Amygdala (tissue), 56 donors: ENCODE data around the gene TMEM221.
A peak's percentile ranks its signal among the peaks of the same experiment; 100 is the strongest.

Source experiments
- DNase-seq, 56 donors: peaks; one replicate each; lab custom pipeline; 2025; lab: John Stamatoyannopoulos, UW

TMEM221 gene

GRCh38 chr19:17448131-17448967 lies at the start of gene TMEM221:
TMEM221 (minus strand) TSS chr19:17448668; CDS start chr19:17448462, 206 bp downstream.
- DNase-seq, result peak in 7 of 56 donors; percentile 15 to 44 (median 22)

- DNase-seq, result no peak
These were observed 48.8 kb upstream of the TMEM221 start for GRCh38 chr19:17497149-17497798.

- DNase-seq, result peak in 30 of 56 donors; percentile 8 to 60 (median 30)
These were observed 48.0 kb upstream of the TMEM221 start for GRCh38 chr19:17496337-17496997.

GRCh38 chr19:17495639-17496296 lies 47.3 kb upstream of the TMEM221 start:
- DNase-seq, result no peak

- peak in 1 of 56 donors; percentile 13 for DNase-seq
These were observed 42.8 kb upstream of the TMEM221 start for GRCh38 chr19:17491287-17491686.

GRCh38 chr19:17490411-17490810 lies 41.9 kb upstream of the TMEM221 start:
- DNase-seq, result no peak

GRCh38 chr19:17489392-17490030 lies 41.0 kb upstream of the TMEM221 start:
- DNase-seq, result no peak

GRCh38 chr19:17488593-17489391 lies 40.3 kb upstream of the TMEM221 start:
- no peak for DNase-seq

GRCh38 chr19:17487284-17488121 lies 39.0 kb upstream of the TMEM221 start:
- no peak for DNase-seq

GRCh38 chr19:17486545-17487240 lies 38.2 kb upstream of the TMEM221 start:
- no peak for DNase-seq

GRCh38 chr19:17484520-17485185 lies 36.2 kb upstream of the TMEM221 start:
- no peak for DNase-seq

- no peak for DNase-seq
These were observed 35.1 kb upstream of the TMEM221 start for GRCh38 chr19:17483605-17484002.

- DNase-seq, result no peak
These were observed 34.6 kb upstream of the TMEM221 start for GRCh38 chr19:17482877-17483604.

GRCh38 chr19:17481986-17482385 lies 33.5 kb upstream of the TMEM221 start:
- DNase-seq, result no peak

- peak in 28 of 56 donors; percentile 9 to 79 (median 38) for DNase-seq
These were observed 30.9 kb upstream of the TMEM221 start for GRCh38 chr19:17479325-17479791.

GRCh38 chr19:17475541-17476115 lies 27.2 kb upstream of the TMEM221 start:
- peak; percentile 19 to 96 (median 85) for DNase-seq
